RWPE2 (cell line): Measurements from ENCODE around the gene MCC.

Source experiments
- ATAC-seq: fragments of 200-7000 bp; cut with Tn5 transposase; 3 replicates; pipeline ENCODE4 v1.9.1; 2021; ENCODE audit warnings: low read depth
- DNase-seq: peaks from one replicate; pipeline ENCODE4 v3.0.0-alpha.2; 2020; ENCODE audit warnings: low spot score
- H3K27ac ChIP-seq: fragments of 450-650 bp; 2 replicates; pipeline ENCODE4 v1.5.1; 2017; ENCODE audit warnings: mild to moderate bottlenecking; ENCODE audit not compliant: poor library complexity, severe bottlenecking
- H3K27me3 ChIP-seq: fragments of 250-450 bp; sonication (Bioruptor Pico); 2 replicates; pipeline ENCODE4 v1.5.1; 2021; ENCODE audit warnings: mild to moderate bottlenecking, moderate library complexity; ENCODE audit not compliant: insufficient read depth, poor library complexity, severe bottlenecking
- H3K36me3 ChIP-seq: fragments of 250-450 bp; sonication (Bioruptor Pico); 2 replicates; pipeline ENCODE4 v1.5.1; 2020; ENCODE audit warnings: low read depth, mild to moderate bottlenecking, moderate library complexity
- H3K4me1 ChIP-seq: fragments of 250-450 bp; sonication (Bioruptor Pico); 2 replicates; pipeline ENCODE4 v1.5.1; 2021; ENCODE audit warnings: mild to moderate bottlenecking, moderate library complexity; ENCODE audit not compliant: insufficient read depth, poor library complexity, severe bottlenecking
- H3K4me3 ChIP-seq: fragments of 250-450 bp; sonication (Bioruptor Pico); 2 replicates; pipeline ENCODE4 v1.5.1; 2021; ENCODE audit warnings: mild to moderate bottlenecking, moderate library complexity; ENCODE audit not compliant: severe bottlenecking
- H3K9me3 ChIP-seq: fragments of 250-450 bp; sonication (Bioruptor Pico); 2 replicates; pipeline ENCODE4 v1.5.1; 2021; ENCODE audit warnings: mild to moderate bottlenecking, moderate library complexity; ENCODE audit not compliant: severe bottlenecking
- CTCF ChIP-seq: fragments of 450-650 bp; IDR thresholded peaks from one replicate; pipeline ENCODE4 v1.5.1; 2017; ENCODE audit warnings: mild to moderate bottlenecking, moderate library complexity; ENCODE audit not compliant: poor library complexity, severe bottlenecking

The MCC gene

GRCh38 chr5:113384782-113385285, 103.4 kb downstream of the MCC start:
- no peak overlapping the region for H3K27ac ChIP-seq
- H3K9me3 ChIP-seq = no peaks in the 10 kb centered on the region
- TF ChIP-seq CTCF = no peak
- H3K36me3 ChIP-seq = no peaks in the 10 kb centered on the region
- DNase-seq = no peak
- H3K4me3 ChIP-seq = no peak overlapping the region
- ATAC-seq = no peak
- no peaks in the 10 kb centered on the region for H3K27me3 ChIP-seq
- peaks cover 9% of the 10 kb centered on the region for H3K4me1 ChIP-seq

- Histone ChIP-seq H3K27me3 (no peaks in the 10 kb centered on the region), H3K9me3 (no peaks in the 10 kb centered on the region), H3K36me3 (no peaks in the 10 kb centered on the region), H3K4me3 (no peak overlapping the region), H3K4me1 (peaks cover 9% of the 10 kb centered on the region), H3K27ac (no peak overlapping the region)
- peak; percentile 90 for ATAC-seq
- DNase-seq = no peak
- TF ChIP-seq CTCF = no peak
Observed at GRCh38 chr5:113382731-113383130, 105.5 kb downstream of the MCC start.

- no peaks in the 10 kb centered on the region for H3K27me3 ChIP-seq
- ATAC-seq = no peak
- no peak overlapping the region for H3K4me3 ChIP-seq
- H3K27ac ChIP-seq = no peak overlapping the region
- DNase-seq = no peak
- H3K9me3 ChIP-seq = no peaks in the 10 kb centered on the region
- H3K4me1 ChIP-seq = peaks cover 9% of the 10 kb centered on the region
- TF ChIP-seq CTCF = no peak
- no peaks in the 10 kb centered on the region for H3K36me3 ChIP-seq
Observed at GRCh38 chr5:113381791-113382190, 106.5 kb downstream of the MCC start.

GRCh38 chr5:113380807-113381326, 107.4 kb downstream of the MCC start:
- Histone ChIP-seq H3K9me3 (no peaks in the 10 kb centered on the region), H3K36me3 (no peaks in the 10 kb centered on the region), H3K27ac (no peak overlapping the region), H3K4me1 (peaks cover 9% of the 10 kb centered on the region), H3K4me3 (no peak overlapping the region), H3K27me3 (no peaks in the 10 kb centered on the region)
- no peak for TF ChIP-seq CTCF
- no peak for DNase-seq
- no peak for ATAC-seq

GRCh38 chr5:113379936-113380806, 108.1 kb downstream of the MCC start:
- no peak for ATAC-seq
- no peaks in the 10 kb centered on the region for H3K27me3 ChIP-seq
- H3K36me3 ChIP-seq = no peaks in the 10 kb centered on the region
- peaks cover 9% of the 10 kb centered on the region for H3K4me1 ChIP-seq
- H3K27ac ChIP-seq = no peak overlapping the region
- no peaks in the 10 kb centered on the region for H3K9me3 ChIP-seq
- TF ChIP-seq CTCF = no peak
- no peak for DNase-seq
- H3K4me3 ChIP-seq = no peak overlapping the region
